ENCODE measurements around the gene MYRF. TPM values are rescaled to one million over a fixed set of nuclear protein-coding genes. Genes with fewer than 3 reads are reported as not detected.

Gene MYRF
- total RNA-seq, 3 donors from 2014 or later = 7.8 to 15.6 (median 10.2) TPM

- TF ChIP-seq CTCF (IDR thresholded peaks at IDR 0.05) = no peak
- DNase-seq (no peak), ATAC-seq (no peak)
- Histone ChIP-seq H3K36me3 (ENCODE audit: low read depth) (no peaks in the 10 kb centered on the region), H3K4me1 (ENCODE audit: low read depth) (peaks cover 15% of the 10 kb centered on the region), H3K9me3 (no peaks in the 10 kb centered on the region), H3K4me3 (no peak overlapping the region)
- intact Hi-C loops (cut with DNase I, micrococcal nuclease) = no loop called here
These were observed 43.3 kb upstream of the MYRF start for GRCh38 chr11:61709110-61709509.

GRCh38 chr11:61709572-61709971 lies 42.9 kb upstream of the MYRF start:
- Histone ChIP-seq H3K36me3 (ENCODE audit: low read depth) (no peaks in the 10 kb centered on the region), H3K9me3 (no peaks in the 10 kb centered on the region), H3K4me3 (no peak overlapping the region), H3K4me1 (ENCODE audit: low read depth) (peaks cover 15% of the 10 kb centered on the region)
- ATAC-seq (no peak), DNase-seq (no peak)
- TF ChIP-seq CTCF (IDR thresholded peaks at IDR 0.05) = no peak
- intact Hi-C loops (cut with DNase I, micrococcal nuclease) = no loop called here

DNA sequence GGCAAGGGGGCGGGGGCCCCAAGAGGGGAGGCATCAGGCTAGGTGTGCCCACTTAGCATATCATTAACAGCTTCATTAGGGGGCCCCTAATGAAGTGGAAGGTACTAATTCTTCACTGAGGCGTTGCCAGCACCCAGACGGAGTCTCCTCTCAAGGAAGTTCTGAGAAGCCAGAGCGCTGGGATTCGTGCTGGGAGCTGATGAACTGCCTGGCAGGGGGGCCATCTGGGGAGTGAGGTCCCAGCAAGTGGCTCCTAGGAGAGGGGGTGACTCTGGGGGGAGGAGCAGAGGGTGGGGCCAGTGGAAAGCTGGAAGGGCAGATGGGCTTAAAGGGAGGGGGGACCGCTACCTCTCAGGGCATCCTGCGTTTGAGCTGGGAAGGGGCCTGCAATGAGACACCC lies 42.4 kb upstream of the MYRF start:
- Histone ChIP-seq H3K4me3 (no peak overlapping the region), H3K9me3 (no peaks in the 10 kb centered on the region), H3K4me1 (ENCODE audit: low read depth) (peaks cover 15% of the 10 kb centered on the region), H3K36me3 (ENCODE audit: low read depth) (no peaks in the 10 kb centered on the region)
- intact Hi-C loops (cut with DNase I, micrococcal nuclease) = no loop called here
- no peak for TF ChIP-seq CTCF (IDR thresholded peaks at IDR 0.05)
- DNase-seq (no peak), ATAC-seq (no peak)

GRCh38 chr11:61711037-61711436 lies 41.4 kb upstream of the MYRF start:
- H3K4me3 ChIP-seq = no peak overlapping the region
- no peaks in the 10 kb centered on the region for H3K9me3 ChIP-seq
- DNase-seq (no peak), ATAC-seq (no peak)
- H3K4me1 ChIP-seq (ENCODE audit: low read depth) = peaks cover 15% of the 10 kb centered on the region
- TF ChIP-seq CTCF (IDR thresholded peaks at IDR 0.05) = no peak
- intact Hi-C loops (cut with DNase I, micrococcal nuclease) = no loop called here
- no peaks in the 10 kb centered on the region for H3K36me3 ChIP-seq (ENCODE audit: low read depth)

- no peak for TF ChIP-seq CTCF (IDR thresholded peaks at IDR 0.05)
- Histone ChIP-seq H3K4me3 (no peak overlapping the region), H3K9me3 (no peaks in the 10 kb centered on the region), H3K36me3 (ENCODE audit: low read depth) (no peaks in the 10 kb centered on the region), H3K4me1 (ENCODE audit: low read depth) (peaks cover 14% of the 10 kb centered on the region)
- ATAC-seq (no peak), DNase-seq (no peak)
- intact Hi-C loops (cut with DNase I, micrococcal nuclease) = no loop called here
These were observed 40.9 kb upstream of the MYRF start for GRCh38 chr11:61711498-61711897.

DNA sequence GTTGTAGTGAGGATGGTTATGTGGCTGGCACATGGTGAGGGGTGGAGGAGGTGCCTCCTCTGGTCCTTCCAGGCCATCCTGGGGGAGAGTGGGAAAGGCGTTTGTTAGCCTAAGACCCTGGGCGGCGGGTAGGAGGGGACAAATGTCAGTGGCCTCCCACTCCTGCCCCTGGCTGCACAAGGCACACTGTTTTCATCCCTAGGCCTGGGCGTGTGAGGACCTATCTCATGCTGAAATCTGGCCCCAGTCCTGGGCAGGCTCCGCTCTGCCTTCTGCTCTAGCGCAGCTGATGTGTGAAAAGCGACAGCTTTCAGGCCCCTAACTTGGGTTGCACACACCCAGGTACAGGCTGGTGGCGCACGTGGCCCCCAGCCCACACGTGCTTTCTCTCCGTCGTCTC lies 40.1 kb upstream of the MYRF start:
- TF ChIP-seq CTCF (IDR thresholded peaks at IDR 0.05) = no peak
- Histone ChIP-seq H3K4me1 (ENCODE audit: low read depth) (peaks cover 11% of the 10 kb centered on the region), H3K4me3 (no peak overlapping the region), H3K9me3 (no peaks in the 10 kb centered on the region), H3K36me3 (ENCODE audit: low read depth) (no peaks in the 10 kb centered on the region)
- DNase-seq (no peak), ATAC-seq (no peak)
- intact Hi-C loops (cut with DNase I, micrococcal nuclease) = no loop called here

Measured in mucosa of descending colon (tissue), 3 donors.